Thyroid gland (tissue), 4 donors: Measurements from ENCODE around the gene ANTXR1. TPM values are rescaled to one million over a fixed set of nuclear protein-coding genes. Genes with fewer than 3 reads are reported as not detected.
"Not testable (repeated sequence)": the region's sequence is repeated elsewhere in the genome, so short reads cannot be mapped to it uniquely, and the experiment has no call there.

ENCODE experiments used
- DNase-seq, 2 donors: peaks; one replicate each; pipeline ENCODE4 v3.0.0-alpha.2; 2019
- H3K27ac ChIP-seq, 3 donors: fragments of 200-600 bp; sonication (generic); 1 replicate in 2 of 3; 2 replicates in 1 of 3; pipeline ENCODE4 v1.5.1; 2016 to 2019; ENCODE audit warnings: mild to moderate bottlenecking in 1 of 3, moderate library complexity in 1 of 3
- H3K27me3 ChIP-seq: fragments of 200-600 bp; sonication (generic); one replicate; pipeline ENCODE4 v1.5.1; 2019
- H3K36me3 ChIP-seq, 2 donors: fragments of 200-600 bp; sonication (generic); one replicate each; pipeline ENCODE4 v1.5.1; 2016 to 2019
- H3K4me1 ChIP-seq, 2 donors: fragments of 200-600 bp; sonication (generic); one replicate each; pipeline ENCODE4 v1.5.1; 2017 to 2019
- H3K4me3 ChIP-seq, 3 donors: fragments of 200-600 bp; sonication (generic); replicated peaks in 1 of 3; 1 replicate in 2 of 3; 2 replicates in 1 of 3; pipeline ENCODE4 v1.5.1; 2016; ENCODE audit warnings: mild to moderate bottlenecking in 1 of 3
- H3K9me3 ChIP-seq: fragments of 200-600 bp; sonication (generic); one replicate; pipeline ENCODE4 v1.5.1; 2017
- CTCF ChIP-seq, 6 experiments: fragments of 200-600 bp in 3 of 6; fragments of 450-650 bp in 3 of 6; sonication (generic) in 3 of 6; IDR thresholded peaks; one replicate each; pipeline ENCODE4 v1.5.1; 2016 to 2019; ENCODE audit warnings: antibody characterized with exemption in 6 of 6, mild to moderate bottlenecking in 2 of 6, inconsistent platforms in 1 of 6, moderate library complexity in 1 of 6
- POLR2A ChIP-seq, 2 donors: fragments of 450-650 bp; IDR thresholded peaks; one replicate each; pipeline ENCODE4 v1.6.1; 2017; ENCODE audit warnings: antibody characterized with exemption in 2 of 2, mild to moderate bottlenecking in 2 of 2, moderate library complexity in 1 of 2
- WGBS, 2 donors: methylation state at CpG; one replicate each; pipeline ENCODE4 v1.1.5; 2017; 5-methylcytosine and 5-hydroxymethylcytosine counted together
- intact Hi-C: fragments of 100-400 bp; cut with DNase I; formaldehyde crosslinking; loops from one replicate; pipeline ENCODE4 v1.15.1; 2023
- total RNA-seq, 4 donors: library from RNA; depleted of rRNA; stranded (reverse); fragments of >200 nt; gene quantifications; one replicate each; pipeline ENCODE4 v1.2.3, GENCODE V29; 2016

The ANTXR1 gene
- total RNA-seq, 4 donors from 2014 or later, result 56.4 to 103 (median 79.3) TPM

GRCh38 chr2:69231612-69232277 lies 218.8 kb downstream of the ANTXR1 start:
- no peak for TF ChIP-seq POLR2A (IDR thresholded peaks at IDR 0.05)
- TF ChIP-seq CTCF (IDR thresholded peaks at IDR 0.05), result no peak
- Histone ChIP-seq H3K9me3 (no peaks in the 10 kb centered on the region), H3K36me3 (no peaks in the 10 kb centered on the region), H3K27ac (no peak overlapping the region), H3K4me1 (no peaks in the 10 kb centered on the region), H3K4me3 (no peak overlapping the region), H3K27me3 (no peaks in the 10 kb centered on the region)
- WGBS, 2 donors, result 86 to 88% methylated on average over 6 of the region's 6 CpGs
- intact Hi-C loops, result no loop called here
- no peak for DNase-seq

GRCh38 chr2:69235835-69236234 lies 222.9 kb downstream of the ANTXR1 start:
- H3K4me3 ChIP-seq, H3K4me1 ChIP-seq, H3K9me3 ChIP-seq, H3K36me3 ChIP-seq, DNase-seq, H3K27me3 ChIP-seq, intact Hi-C loops, H3K27ac ChIP-seq: not testable (repeated sequence)
- WGBS, 2 donors, result 93 to 95% methylated on average over 4 of the region's 4 CpGs

- intact Hi-C loops, result no loop called here
- TF ChIP-seq POLR2A (IDR thresholded peaks at IDR 0.05) (no peak), CTCF (IDR thresholded peaks at IDR 0.05) (no peak)
- H3K9me3 ChIP-seq, result no peaks in the 10 kb centered on the region
- no peak overlapping the region for H3K27ac ChIP-seq
- no peak overlapping the region for H3K4me3 ChIP-seq
- H3K36me3 ChIP-seq, result no peaks in the 10 kb centered on the region
- DNase-seq, result no peak
- H3K4me1 ChIP-seq, result no peaks in the 10 kb centered on the region
- 71 to 84% methylated on average over 6 of the region's 6 CpGs for WGBS, 2 donors
- H3K27me3 ChIP-seq, result no peaks in the 10 kb centered on the region
Observed at GRCh38 chr2:69237070-69237670, 224.2 kb downstream of the ANTXR1 start.

GRCh38 chr2:69238449-69239031 lies 225.6 kb downstream of the ANTXR1 start:
- no peaks in the 10 kb centered on the region for H3K27me3 ChIP-seq
- H3K36me3 ChIP-seq, result no peaks in the 10 kb centered on the region
- no peak overlapping the region for H3K27ac ChIP-seq
- no peak overlapping the region for H3K4me3 ChIP-seq
- intact Hi-C loops, result no loop called here
- DNase-seq, result no peak
- H3K9me3 ChIP-seq, result no peaks in the 10 kb centered on the region
- TF ChIP-seq POLR2A (IDR thresholded peaks at IDR 0.05) (no peak), CTCF (IDR thresholded peaks at IDR 0.05) (no peak)
- WGBS, 2 donors, result 86 to 87% methylated on average over 6 of the region's 6 CpGs
- no peaks in the 10 kb centered on the region for H3K4me1 ChIP-seq

GRCh38 chr2:69241093-69241492 lies 228.1 kb downstream of the ANTXR1 start:
- Histone ChIP-seq H3K27ac (no peak overlapping the region), H3K4me3 (no peak overlapping the region), H3K27me3 (no peaks in the 10 kb centered on the region), H3K4me1 (no peaks in the 10 kb centered on the region), H3K9me3 (no peaks in the 10 kb centered on the region), H3K36me3 (no peaks in the 10 kb centered on the region)
- 64 to 86% methylated on average over 7 of the region's 7 CpGs for WGBS, 2 donors
- no peak for DNase-seq
- TF ChIP-seq POLR2A (IDR thresholded peaks at IDR 0.05) (no peak), CTCF (IDR thresholded peaks at IDR 0.05) (no peak)
- intact Hi-C loops, result no loop called here
